ENCODE results near the gene FYCO1.

The FYCO1 gene

DNA sequence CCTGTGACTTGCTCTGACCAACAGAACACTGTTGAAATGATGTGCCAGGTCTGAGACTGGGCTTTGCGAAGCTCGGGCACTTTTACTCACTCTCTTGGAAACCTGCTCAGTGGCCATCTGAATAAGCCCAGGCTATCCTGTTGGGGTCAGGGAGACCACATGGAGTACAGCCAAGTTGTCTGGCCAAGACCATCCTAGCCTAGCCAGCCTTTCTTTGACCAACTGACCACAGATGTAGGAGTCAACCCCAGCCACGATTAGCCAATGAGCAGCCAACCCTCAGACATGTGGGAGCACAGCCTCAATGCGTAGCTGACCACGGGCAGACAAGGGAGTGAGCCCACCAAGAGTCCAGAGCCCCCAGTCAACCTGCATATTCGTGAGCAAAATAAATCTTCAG is 83.2 kb downstream of the FYCO1 start:
- no peaks in the 10 kb centered on the region for H3K79me2 ChIP-seq (ENCODE audit: insufficient read depth, low read length)
- no peaks in the 10 kb centered on the region for H3K9me2 ChIP-seq (replicated peaks; ENCODE audit: low read depth, low read length)
- H4K20me1 ChIP-seq (ENCODE audit: insufficient read depth, low read length, poor library complexity, severe bottlenecking): no peaks in the 10 kb centered on the region
- no peak overlapping the region for H3K9ac ChIP-seq (ENCODE audit: low read depth, low read length, poor library complexity, severe bottlenecking)
- H3K27me3 ChIP-seq (ENCODE audit: insufficient read depth, low read length, poor library complexity, severe bottlenecking): no peaks in the 10 kb centered on the region
- H3K4me2 ChIP-seq (ENCODE audit: low read depth, low read length, poor library complexity, severe bottlenecking): no peak overlapping the region
- TF ChIP-seq, protein P1, sequence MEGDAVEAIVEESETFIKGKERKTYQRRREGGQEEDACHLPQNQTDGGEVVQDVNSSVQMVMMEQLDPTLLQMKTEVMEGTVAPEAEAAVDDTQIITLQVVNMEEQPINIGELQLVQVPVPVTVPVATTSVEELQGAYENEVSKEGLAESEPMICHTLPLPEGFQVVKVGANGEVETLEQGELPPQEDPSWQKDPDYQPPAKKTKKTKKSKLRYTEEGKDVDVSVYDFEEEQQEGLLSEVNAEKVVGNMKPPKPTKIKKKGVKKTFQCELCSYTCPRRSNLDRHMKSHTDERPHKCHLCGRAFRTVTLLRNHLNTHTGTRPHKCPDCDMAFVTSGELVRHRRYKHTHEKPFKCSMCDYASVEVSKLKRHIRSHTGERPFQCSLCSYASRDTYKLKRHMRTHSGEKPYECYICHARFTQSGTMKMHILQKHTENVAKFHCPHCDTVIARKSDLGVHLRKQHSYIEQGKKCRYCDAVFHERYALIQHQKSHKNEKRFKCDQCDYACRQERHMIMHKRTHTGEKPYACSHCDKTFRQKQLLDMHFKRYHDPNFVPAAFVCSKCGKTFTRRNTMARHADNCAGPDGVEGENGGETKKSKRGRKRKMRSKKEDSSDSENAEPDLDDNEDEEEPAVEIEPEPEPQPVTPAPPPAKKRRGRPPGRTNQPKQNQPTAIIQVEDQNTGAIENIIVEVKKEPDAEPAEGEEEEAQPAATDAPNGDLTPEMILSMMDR (conservative IDR thresholded peaks at IDR 0.05; ENCODE audit: low read length): no peak
- TF ChIP-seq EZH2phosphoT487 (IDR thresholded peaks at IDR 0.05; ENCODE audit: borderline replicate concordance): no peak
- H3K4me1 ChIP-seq (ENCODE audit: insufficient read depth, low read length, poor library complexity, severe bottlenecking): peaks cover 51% of the 10 kb centered on the region
- no peaks in the 10 kb centered on the region for H3K9me3 ChIP-seq (ENCODE audit: insufficient read depth, low read depth, low read length)
- no peaks in the 10 kb centered on the region for H3K36me3 ChIP-seq (ENCODE audit: insufficient read depth, low read length)
- no peaks in the 10 kb centered on the region for H3F3A ChIP-seq (ENCODE audit: low read depth)
- no peak overlapping the region for H3K4me3 ChIP-seq (ENCODE audit: low read length, poor library complexity, severe bottlenecking)
- no peak overlapping the region for H2AFZ ChIP-seq (ENCODE audit: low read length)

DNA sequence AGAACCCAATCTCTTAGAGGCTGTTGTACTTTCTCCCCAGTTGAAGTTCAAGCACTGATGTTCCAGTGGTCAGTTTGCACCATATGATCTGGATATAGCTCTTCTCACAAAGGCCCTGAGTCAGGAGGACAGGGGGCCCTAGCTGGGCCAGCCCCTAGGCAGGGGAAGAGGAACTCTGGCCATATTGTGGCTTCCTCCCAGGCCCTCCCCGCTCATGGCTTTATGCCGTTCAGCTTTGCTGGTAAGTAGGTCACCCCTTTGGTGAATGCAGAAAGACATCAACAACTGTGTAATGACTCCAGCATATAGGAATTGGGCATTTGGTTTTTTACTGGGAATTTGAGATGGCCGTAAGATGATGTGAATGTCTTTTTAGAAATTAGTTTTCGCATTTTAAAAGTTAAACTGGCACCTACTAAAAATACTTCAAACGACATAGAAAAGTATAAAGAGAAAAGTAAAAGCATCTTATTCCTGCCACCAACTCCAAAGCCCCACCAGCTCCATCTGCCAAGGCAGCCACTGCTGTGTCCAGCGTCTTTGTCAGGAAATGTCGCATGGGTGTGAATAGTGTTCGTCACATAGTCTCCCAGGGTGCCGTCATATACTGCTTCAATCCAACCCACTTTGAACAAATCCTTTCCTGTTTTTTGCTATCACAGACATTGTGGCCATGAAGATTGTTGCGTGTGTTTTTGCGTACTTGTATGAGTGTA is 84.0 kb downstream of the FYCO1 start:
- H3K36me3 ChIP-seq (ENCODE audit: insufficient read depth, low read length): no peaks in the 10 kb centered on the region
- H3K4me2 ChIP-seq (ENCODE audit: low read depth, low read length, poor library complexity, severe bottlenecking): peak overlapping the region; percentile 11
- peaks cover 51% of the 10 kb centered on the region for H3K4me1 ChIP-seq (ENCODE audit: insufficient read depth, low read length, poor library complexity, severe bottlenecking)
- no peaks in the 10 kb centered on the region for H3K9me3 ChIP-seq (ENCODE audit: insufficient read depth, low read depth, low read length)
- no peaks in the 10 kb centered on the region for H4K20me1 ChIP-seq (ENCODE audit: insufficient read depth, low read length, poor library complexity, severe bottlenecking)
- H3K9ac ChIP-seq (ENCODE audit: low read depth, low read length, poor library complexity, severe bottlenecking): no peak overlapping the region
- H3K4me3 ChIP-seq (ENCODE audit: low read length, poor library complexity, severe bottlenecking): no peak overlapping the region
- no peaks in the 10 kb centered on the region for H3K9me2 ChIP-seq (replicated peaks; ENCODE audit: low read depth, low read length)
- no peak overlapping the region for H2AFZ ChIP-seq (ENCODE audit: low read length)
- TF ChIP-seq, protein P1 (conservative IDR thresholded peaks at IDR 0.05; ENCODE audit: low read length): no peak
- TF ChIP-seq EZH2phosphoT487 (IDR thresholded peaks at IDR 0.05; ENCODE audit: borderline replicate concordance): no peak
- no peaks in the 10 kb centered on the region for H3F3A ChIP-seq (ENCODE audit: low read depth)
- H3K79me2 ChIP-seq (ENCODE audit: insufficient read depth, low read length): no peaks in the 10 kb centered on the region
- no peaks in the 10 kb centered on the region for H3K27me3 ChIP-seq (ENCODE audit: insufficient read depth, low read length, poor library complexity, severe bottlenecking)

- Histone ChIP-seq H2AFZ (ENCODE audit: low read length) (no peak overlapping the region), H3K4me3 (ENCODE audit: low read length, poor library complexity, severe bottlenecking) (no peak overlapping the region), H3F3A (ENCODE audit: low read depth) (no peaks in the 10 kb centered on the region), H3K27me3 (ENCODE audit: insufficient read depth, low read length, poor library complexity, severe bottlenecking) (no peaks in the 10 kb centered on the region), H3K79me2 (ENCODE audit: insufficient read depth, low read length) (no peaks in the 10 kb centered on the region), H3K4me1 (ENCODE audit: insufficient read depth, low read length, poor library complexity, severe bottlenecking) (peaks cover 43% of the 10 kb centered on the region), H3K9ac (ENCODE audit: low read depth, low read length, poor library complexity, severe bottlenecking) (no peak overlapping the region), H4K20me1 (ENCODE audit: insufficient read depth, low read length, poor library complexity, severe bottlenecking) (no peaks in the 10 kb centered on the region), H3K9me3 (ENCODE audit: insufficient read depth, low read depth, low read length) (no peaks in the 10 kb centered on the region), H3K36me3 (ENCODE audit: insufficient read depth, low read length) (no peaks in the 10 kb centered on the region), H3K4me2 (ENCODE audit: low read depth, low read length, poor library complexity, severe bottlenecking) (no peak overlapping the region), H3K9me2 (replicated peaks; ENCODE audit: low read depth, low read length) (no peaks in the 10 kb centered on the region)
- TF ChIP-seq, protein P1 (conservative IDR thresholded peaks at IDR 0.05; ENCODE audit: low read length): no peak
- no peak for TF ChIP-seq EZH2phosphoT487 (IDR thresholded peaks at IDR 0.05; ENCODE audit: borderline replicate concordance)
Observed at GRCh38 chr3:45910892-45911291, 84.7 kb downstream of the FYCO1 start.
